Choroid plexus epithelial cell (primary cell): ENCODE measurements around the gene NUAK1.

ENCODE experiments used
- DNase-seq: peaks from one replicate; pipeline ENCODE4 v3.0.0-alpha.2; 2010; ENCODE audit warnings: low read depth
- H3K4me3 ChIP-seq: 2 replicates; pipeline ENCODE4 v1.5.1; 2011; ENCODE audit warnings: low read depth, mild to moderate bottlenecking, control low read depth, low read length, moderate library complexity
- TF ChIP-seq, protein P1 (sequence below): conservative IDR thresholded peaks from 2 replicates; pipeline ENCODE4 v1.5.1; 2011; ENCODE audit warnings: low read depth, mild to moderate bottlenecking, control low read depth, inconsistent platforms, low read length, moderate library complexity

The NUAK1 gene

DNA sequence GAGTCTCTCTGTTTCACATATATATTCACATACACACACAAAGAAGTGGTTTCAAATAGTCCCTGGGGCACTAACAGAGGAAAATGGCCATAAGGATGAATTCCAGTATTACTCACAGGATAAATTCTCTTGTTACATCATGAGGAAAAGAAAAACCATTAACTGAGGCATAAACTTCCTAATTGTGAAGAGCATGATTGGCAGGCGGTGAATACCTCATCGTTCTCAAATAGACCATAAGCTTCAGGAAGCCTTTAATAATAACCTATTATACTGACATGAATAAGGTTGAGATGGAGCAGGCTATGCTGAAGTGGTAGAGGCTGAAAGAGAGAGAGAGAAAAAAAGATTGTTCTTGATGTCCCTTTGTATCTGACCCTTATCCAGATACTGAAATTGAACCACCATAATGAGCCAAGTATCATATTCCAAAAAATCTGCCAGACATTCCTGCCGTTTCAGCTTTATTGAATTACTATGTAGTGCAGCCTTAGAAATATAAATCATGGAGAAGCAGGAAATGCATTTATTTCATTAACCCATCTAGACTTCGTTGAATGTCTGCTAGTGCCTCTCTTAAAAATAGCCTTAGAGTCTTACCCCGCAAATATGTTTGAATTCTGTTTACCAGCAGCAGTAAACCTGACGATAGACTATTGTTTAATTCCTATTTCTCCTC lies 86.8 kb downstream of the NUAK1 start:
- no peak for DNase-seq
- H3K4me3 ChIP-seq: no peak overlapping the region
- TF ChIP-seq, protein P1, sequence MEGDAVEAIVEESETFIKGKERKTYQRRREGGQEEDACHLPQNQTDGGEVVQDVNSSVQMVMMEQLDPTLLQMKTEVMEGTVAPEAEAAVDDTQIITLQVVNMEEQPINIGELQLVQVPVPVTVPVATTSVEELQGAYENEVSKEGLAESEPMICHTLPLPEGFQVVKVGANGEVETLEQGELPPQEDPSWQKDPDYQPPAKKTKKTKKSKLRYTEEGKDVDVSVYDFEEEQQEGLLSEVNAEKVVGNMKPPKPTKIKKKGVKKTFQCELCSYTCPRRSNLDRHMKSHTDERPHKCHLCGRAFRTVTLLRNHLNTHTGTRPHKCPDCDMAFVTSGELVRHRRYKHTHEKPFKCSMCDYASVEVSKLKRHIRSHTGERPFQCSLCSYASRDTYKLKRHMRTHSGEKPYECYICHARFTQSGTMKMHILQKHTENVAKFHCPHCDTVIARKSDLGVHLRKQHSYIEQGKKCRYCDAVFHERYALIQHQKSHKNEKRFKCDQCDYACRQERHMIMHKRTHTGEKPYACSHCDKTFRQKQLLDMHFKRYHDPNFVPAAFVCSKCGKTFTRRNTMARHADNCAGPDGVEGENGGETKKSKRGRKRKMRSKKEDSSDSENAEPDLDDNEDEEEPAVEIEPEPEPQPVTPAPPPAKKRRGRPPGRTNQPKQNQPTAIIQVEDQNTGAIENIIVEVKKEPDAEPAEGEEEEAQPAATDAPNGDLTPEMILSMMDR: no peak

DNA sequence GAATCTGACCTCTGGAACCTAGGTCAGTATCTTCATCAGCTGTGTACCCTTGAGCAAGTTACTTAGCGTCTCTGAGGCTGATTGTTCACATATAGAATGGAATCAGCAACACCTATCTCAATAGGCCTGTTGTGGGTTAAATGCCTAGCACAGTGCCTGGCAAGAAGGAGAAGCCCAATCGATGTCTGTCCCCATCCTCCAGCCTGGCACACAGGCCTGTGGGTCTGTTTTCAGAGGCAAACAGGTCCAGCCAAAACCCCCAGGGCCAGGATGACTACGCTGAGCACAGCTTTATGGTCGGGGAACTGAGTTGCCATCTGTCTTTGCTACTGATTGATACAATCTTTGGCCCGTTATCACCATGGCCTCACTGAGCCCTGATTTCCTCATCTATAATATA lies 89.2 kb downstream of the NUAK1 start:
- no peak overlapping the region for H3K4me3 ChIP-seq
- no peak for DNase-seq
- TF ChIP-seq, protein P1: no peak

DNA sequence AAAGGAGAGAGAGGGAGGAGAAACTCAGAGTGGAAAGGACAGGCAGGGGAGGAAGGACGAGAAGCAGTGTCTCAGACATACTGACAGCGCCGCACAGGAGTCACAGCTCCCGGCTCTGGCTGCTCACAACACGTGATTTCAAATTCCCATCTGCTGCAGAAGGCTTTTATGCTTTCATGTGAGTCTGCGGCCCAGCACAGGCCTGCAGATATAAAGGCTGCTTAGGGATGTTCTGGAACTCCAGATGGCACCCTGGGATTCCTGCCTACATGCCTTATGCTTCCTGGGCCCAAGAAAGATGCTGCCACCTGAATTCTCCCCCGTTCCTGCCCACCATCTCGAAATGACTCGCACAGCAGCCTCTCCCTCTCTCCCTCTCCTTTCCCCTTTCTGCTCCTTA lies 89.6 kb downstream of the NUAK1 start:
- no peak for DNase-seq
- H3K4me3 ChIP-seq: no peak overlapping the region
- TF ChIP-seq, protein P1: no peak

DNA sequence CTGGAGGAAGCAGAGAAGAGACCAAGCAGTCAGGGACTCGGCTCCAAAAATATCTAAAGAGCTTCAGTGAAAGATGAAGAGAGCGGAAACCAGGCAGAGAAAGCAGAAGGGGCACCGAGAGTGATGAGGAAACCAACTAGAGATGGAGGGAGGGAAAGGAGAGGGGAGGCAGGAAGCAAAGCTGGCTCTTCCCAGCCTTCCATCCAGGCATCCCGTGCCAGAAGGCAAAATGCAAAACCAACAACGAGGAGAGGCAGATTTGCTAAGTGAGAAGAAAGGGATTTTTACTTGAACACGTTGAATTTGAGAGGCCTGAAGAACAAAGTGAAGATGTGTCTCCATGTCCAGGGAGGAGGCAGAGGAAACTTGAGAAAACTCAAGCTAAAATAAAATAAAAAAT lies 90.1 kb downstream of the NUAK1 start:
- TF ChIP-seq, protein P1: no peak
- no peak for DNase-seq

DNA sequence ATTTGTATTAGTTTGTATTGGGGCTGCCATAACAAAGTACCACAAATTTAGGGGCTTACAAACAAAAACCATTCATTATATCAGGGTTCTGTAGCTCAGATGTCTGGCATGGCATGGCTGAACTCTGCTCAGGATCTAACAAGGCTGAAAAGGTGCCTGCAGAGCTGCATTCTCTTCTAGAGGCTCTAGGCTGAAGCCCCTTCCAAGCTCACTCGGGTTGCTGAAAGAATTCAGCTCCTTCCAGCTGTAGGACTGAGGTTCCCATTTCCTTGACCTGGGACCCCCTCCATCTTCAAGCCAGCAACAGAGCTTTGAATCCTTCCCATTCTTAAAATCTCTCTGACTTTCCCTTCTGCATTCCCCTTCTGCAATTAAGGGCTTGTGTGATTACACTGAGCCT lies 90.7 kb downstream of the NUAK1 start:
- TF ChIP-seq, protein P1: no peak
- no peak overlapping the region for H3K4me3 ChIP-seq
- no peak for DNase-seq

More for the DNA sequence above, 90.1 kb downstream of the NUAK1 start:
- H3K4me3 ChIP-seq: no peak overlapping the region

DNA sequence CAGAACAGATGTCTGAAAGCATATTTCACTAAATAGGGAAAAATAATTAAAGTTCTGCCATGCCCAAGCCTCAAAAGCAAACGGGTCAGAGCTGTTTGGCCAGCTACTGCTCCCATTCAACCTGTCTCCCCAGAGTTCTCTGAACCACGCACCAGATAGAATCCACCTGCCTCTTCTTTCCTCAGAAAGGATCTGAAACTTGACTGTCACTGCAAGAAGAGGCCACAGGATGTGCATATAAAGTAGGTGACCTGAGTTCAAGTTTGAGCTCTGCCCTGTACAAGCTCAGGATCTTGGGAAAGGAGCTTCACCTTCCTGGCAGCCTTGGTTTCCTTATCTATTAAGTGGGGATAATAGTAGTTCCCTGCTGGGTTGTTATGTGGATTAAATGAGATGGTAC lies 91.8 kb downstream of the NUAK1 start:
- no peak overlapping the region for H3K4me3 ChIP-seq
- DNase-seq: no peak
- TF ChIP-seq, protein P1: no peak

DNA sequence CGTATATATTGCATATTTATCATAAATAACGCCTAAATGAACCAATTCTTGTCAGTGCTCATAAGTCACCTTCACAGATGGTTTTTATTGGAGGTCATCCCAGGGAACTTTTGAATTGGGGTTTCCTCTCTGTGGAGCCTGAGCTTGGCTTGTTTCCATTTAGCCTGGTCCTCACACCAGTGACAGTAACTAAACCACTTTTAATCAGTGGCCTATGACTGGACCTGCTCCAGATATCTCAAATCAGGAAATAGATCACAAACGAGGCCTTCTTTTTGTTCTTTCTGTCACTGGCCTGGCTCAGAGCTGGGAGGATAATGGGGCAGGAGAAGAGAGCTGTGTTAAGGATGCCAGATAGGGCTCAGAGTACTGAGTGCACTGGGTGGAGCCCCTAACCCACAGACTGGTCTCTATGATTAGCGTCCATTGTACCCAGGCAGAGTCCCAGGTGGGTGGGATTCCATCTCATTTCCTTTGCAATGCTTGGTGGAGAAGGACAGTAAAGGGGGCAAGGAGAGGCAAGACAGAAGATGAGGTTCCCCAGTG lies 92.4 kb downstream of the NUAK1 start:
- no peak overlapping the region for H3K4me3 ChIP-seq
- DNase-seq: no peak
- TF ChIP-seq, protein P1: no peak
